GM23338 (cell line): ENCODE results near the gene DLEU7. TPM values are rescaled to one million over a fixed set of nuclear protein-coding genes. Genes with fewer than 3 reads are reported as not detected.

Experiments
- ATAC-seq: fragments of 200-7000 bp; cut with Tn5 transposase; 3 replicates; pipeline ENCODE4 v1.9.1; 2020
- DNase-seq: peaks from one replicate; pipeline ENCODE4 v3.0.0-alpha.2; 2015; ENCODE audit warnings: low spot score
- H2AFZ ChIP-seq: fragments of 200-600 bp; sonication (generic); 2 replicates; pipeline ENCODE4 v1.8.0; 2016; ENCODE audit warnings: antibody characterized with exemption, mild to moderate bottlenecking, moderate library complexity
- H3F3A ChIP-seq: fragments of 200-600 bp; sonication (generic); replicated peaks from 2 replicates; pipeline ENCODE4 v1.8.0; 2017; ENCODE audit warnings: antibody characterized with exemption, mixed run types, low read depth
- H3K27ac ChIP-seq: fragments of 200-600 bp; sonication (generic); 2 replicates; pipeline ENCODE4 v1.6.1; 2016; ENCODE audit warnings: low read depth
- H3K27me3 ChIP-seq: fragments of 200-600 bp; sonication (generic); 2 replicates; pipeline ENCODE4 v1.8.0; 2016; ENCODE audit warnings: mild to moderate bottlenecking, mixed run types, moderate library complexity; ENCODE audit not compliant: insufficient read depth
- H3K36me3 ChIP-seq: fragments of 200-600 bp; sonication (generic); 2 replicates; pipeline ENCODE4 v1.8.0; 2016; ENCODE audit warnings: mild to moderate bottlenecking; ENCODE audit not compliant: insufficient read depth
- H3K4me1 ChIP-seq: fragments of 200-600 bp; sonication (generic); 2 replicates; pipeline ENCODE4 v1.8.0; 2016; ENCODE audit warnings: mild to moderate bottlenecking, moderate library complexity; ENCODE audit not compliant: insufficient read depth
- H3K4me2 ChIP-seq: fragments of 200-600 bp; sonication (generic); 2 replicates; pipeline ENCODE4 v1.7.1; 2017; ENCODE audit warnings: mixed run types
- H3K4me3 ChIP-seq: fragments of 200-600 bp; sonication (generic); 2 replicates; pipeline ENCODE4 v1.6.1; 2016; ENCODE audit warnings: mixed run types
- H3K79me2 ChIP-seq: fragments of 200-600 bp; sonication (generic); replicated peaks from 2 replicates; pipeline ENCODE4 v1.8.0; 2017; ENCODE audit warnings: mild to moderate bottlenecking; ENCODE audit not compliant: insufficient read depth
- H3K9me2 ChIP-seq: fragments of 200-600 bp; sonication (generic); 2 replicates; pipeline ENCODE4 v1.8.0; 2017; ENCODE audit not compliant: insufficient read depth
- H4K20me1 ChIP-seq: fragments of 200-600 bp; sonication (generic); replicated peaks from 2 replicates; pipeline ENCODE4 v1.8.0; 2017; ENCODE audit warnings: mild to moderate bottlenecking; ENCODE audit not compliant: insufficient read depth
- H3K27ac Mint-ChIP-seq: 2 replicates; pipeline ENCODE4 v1.8.0; 2020; ENCODE audit warnings: inconsistent platforms, mild to moderate bottlenecking, moderate library complexity, mixed read lengths
- H3K27me3 Mint-ChIP-seq: 3 replicates; pipeline ENCODE4 v1.8.0; 2022; ENCODE audit warnings: low read depth, mild to moderate bottlenecking, moderate library complexity, mixed read lengths, inconsistent platforms; ENCODE audit not compliant: insufficient read depth, poor library complexity
- H3K36me3 Mint-ChIP-seq: 3 replicates; pipeline ENCODE4 v1.8.0; 2021; ENCODE audit warnings: low read depth, mild to moderate bottlenecking, inconsistent platforms, moderate library complexity, mixed read lengths
- H3K4me1 Mint-ChIP-seq: 3 replicates; pipeline ENCODE4 v1.8.0; 2020; ENCODE audit warnings: mild to moderate bottlenecking, inconsistent platforms, mixed read lengths
- H3K4me3 Mint-ChIP-seq: 3 replicates; pipeline ENCODE4 v1.8.0; 2021; ENCODE audit warnings: moderate library complexity, mild to moderate bottlenecking, inconsistent platforms, mixed read lengths
- H3K9me3 Mint-ChIP-seq: 3 replicates; pipeline ENCODE4 v1.8.0; 2020; ENCODE audit warnings: moderate library complexity, mild to moderate bottlenecking, inconsistent platforms, mixed read lengths
- CREB1 ChIP-seq: fragments of 250-450 bp; sonication (Bioruptor Pico); IDR thresholded peaks from 2 replicates; pipeline ENCODE4 v1.5.0; 2020; ENCODE audit warnings: low read depth, mild to moderate bottlenecking, moderate library complexity
- EZH2 ChIP-seq: fragments of 200-600 bp; sonication (generic); IDR thresholded peaks from one replicate; pipeline ENCODE4 v1.8.0; 2017; ENCODE audit warnings: antibody characterized with exemption, mild to moderate bottlenecking, low read depth; ENCODE audit not compliant: unreplicated experiment
- JUNB ChIP-seq: IDR thresholded peaks from one replicate; pipeline ENCODE4 v1.6.1; 2016; ENCODE audit warnings: antibody characterized with exemption; ENCODE audit not compliant: unreplicated experiment
- NANOG ChIP-seq: IDR thresholded peaks from 2 replicates; pipeline ENCODE4 v1.6.1; 2016; ENCODE audit warnings: antibody characterized with exemption, borderline replicate concordance
- POLR2AphosphoS5 ChIP-seq: IDR thresholded peaks from 2 replicates; pipeline ENCODE4 v1.6.1; 2016; ENCODE audit warnings: antibody characterized with exemption, low read depth
- STAT1 ChIP-seq: IDR thresholded peaks from one replicate; pipeline ENCODE4 v1.6.1; 2016; ENCODE audit warnings: antibody characterized with exemption; ENCODE audit not compliant: unreplicated experiment
- ZNF114 ChIP-seq: fragments of 250-450 bp; sonication (Bioruptor Pico); IDR thresholded peaks from 2 replicates; pipeline ENCODE4 v1.5.0; 2020; ENCODE audit warnings: mild to moderate bottlenecking, moderate library complexity
- ZNF331 ChIP-seq: fragments of 250-450 bp; sonication (Bioruptor Pico); IDR thresholded peaks from 2 replicates; pipeline ENCODE4 v1.5.0; 2020; ENCODE audit warnings: low read depth, mild to moderate bottlenecking, moderate library complexity
- ZNF462 ChIP-seq: fragments of 250-450 bp; sonication (Bioruptor Pico); IDR thresholded peaks from 2 replicates; pipeline ENCODE4 v1.5.0; 2020; ENCODE audit warnings: mild to moderate bottlenecking, moderate library complexity
- polyA plus RNA-seq: library from polyadenylated mRNA; unstranded; fragments of >200 nt; fragmentation: Nextera tagmentation; extraction: Ambion mirVana; gene quantifications from 2 replicates; pipeline ENCODE4 v1.2.1, GENCODE V29; 2016
- total RNA-seq: library from RNA; depleted of rRNA; stranded (reverse); fragments of >200 nt; shearing (Covaris generic); gene quantifications from 2 replicates; pipeline ENCODE4 v1.2.3, GENCODE V29; 2014
- TF ChIP-seq, protein P1 (sequence below), 2 experiments: fragments of 200-600 bp in 1 of 2; sonication (generic) in 1 of 2; conservative IDR thresholded peaks; 2 replicates each; pipeline versions ENCODE4 v1.5.1 to v1.6.1; 2016 to 2017; ENCODE audit warnings: antibody characterized with exemption in 2 of 2, low read depth in 2 of 2, mild to moderate bottlenecking in 2 of 2, moderate library complexity in 1 of 2
- TF ChIP-seq, protein P2 (sequence below): IDR thresholded peaks from one replicate; pipeline ENCODE4 v1.6.1; 2018; ENCODE audit warnings: antibody characterized with exemption; ENCODE audit not compliant: unreplicated experiment
- TF ChIP-seq, protein P3 (sequence below): IDR thresholded peaks from 2 replicates; pipeline ENCODE4 v1.6.1; 2016; ENCODE audit warnings: antibody characterized with exemption

Gene DLEU7
- total and polyA plus RNA-seq, 2 experiments from 2014 or later, result 8.7 to 11.6 TPM

- Mint-ChIP-seq H3K27ac (no peak overlapping the region), H3K27me3 (peaks cover 2% of the 10 kb centered on the region), H3K9me3 (no peaks in the 10 kb centered on the region; the same call in 2 of the 3 replicates), H3K4me1 (peaks cover 4% of the 10 kb centered on the region; the same call in 2 of the 3 replicates), H3K36me3 (no peaks in the 10 kb centered on the region), H3K4me3 (no peak overlapping the region)
- Histone ChIP-seq H3K4me2 (no peak overlapping the region), H3K9me2 (no peaks in the 10 kb centered on the region), H3F3A (no peaks in the 10 kb centered on the region), H3K27ac (no peak overlapping the region), H3K27me3 (no peaks in the 10 kb centered on the region), H2AFZ (no peak overlapping the region), H3K4me3 (no peak overlapping the region), H3K4me1 (no peaks in the 10 kb centered on the region), H3K36me3 (no peaks in the 10 kb centered on the region), H3K79me2 (no peaks in the 10 kb centered on the region), H4K20me1 (no peaks in the 10 kb centered on the region)
- no peak for ATAC-seq
- TF ChIP-seq, protein P1, sequence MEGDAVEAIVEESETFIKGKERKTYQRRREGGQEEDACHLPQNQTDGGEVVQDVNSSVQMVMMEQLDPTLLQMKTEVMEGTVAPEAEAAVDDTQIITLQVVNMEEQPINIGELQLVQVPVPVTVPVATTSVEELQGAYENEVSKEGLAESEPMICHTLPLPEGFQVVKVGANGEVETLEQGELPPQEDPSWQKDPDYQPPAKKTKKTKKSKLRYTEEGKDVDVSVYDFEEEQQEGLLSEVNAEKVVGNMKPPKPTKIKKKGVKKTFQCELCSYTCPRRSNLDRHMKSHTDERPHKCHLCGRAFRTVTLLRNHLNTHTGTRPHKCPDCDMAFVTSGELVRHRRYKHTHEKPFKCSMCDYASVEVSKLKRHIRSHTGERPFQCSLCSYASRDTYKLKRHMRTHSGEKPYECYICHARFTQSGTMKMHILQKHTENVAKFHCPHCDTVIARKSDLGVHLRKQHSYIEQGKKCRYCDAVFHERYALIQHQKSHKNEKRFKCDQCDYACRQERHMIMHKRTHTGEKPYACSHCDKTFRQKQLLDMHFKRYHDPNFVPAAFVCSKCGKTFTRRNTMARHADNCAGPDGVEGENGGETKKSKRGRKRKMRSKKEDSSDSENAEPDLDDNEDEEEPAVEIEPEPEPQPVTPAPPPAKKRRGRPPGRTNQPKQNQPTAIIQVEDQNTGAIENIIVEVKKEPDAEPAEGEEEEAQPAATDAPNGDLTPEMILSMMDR (conservative IDR thresholded peaks at IDR 0.05; ENCODE audit: low read depth in 2 of 2), result no peak
- TF ChIP-seq, protein P2, sequence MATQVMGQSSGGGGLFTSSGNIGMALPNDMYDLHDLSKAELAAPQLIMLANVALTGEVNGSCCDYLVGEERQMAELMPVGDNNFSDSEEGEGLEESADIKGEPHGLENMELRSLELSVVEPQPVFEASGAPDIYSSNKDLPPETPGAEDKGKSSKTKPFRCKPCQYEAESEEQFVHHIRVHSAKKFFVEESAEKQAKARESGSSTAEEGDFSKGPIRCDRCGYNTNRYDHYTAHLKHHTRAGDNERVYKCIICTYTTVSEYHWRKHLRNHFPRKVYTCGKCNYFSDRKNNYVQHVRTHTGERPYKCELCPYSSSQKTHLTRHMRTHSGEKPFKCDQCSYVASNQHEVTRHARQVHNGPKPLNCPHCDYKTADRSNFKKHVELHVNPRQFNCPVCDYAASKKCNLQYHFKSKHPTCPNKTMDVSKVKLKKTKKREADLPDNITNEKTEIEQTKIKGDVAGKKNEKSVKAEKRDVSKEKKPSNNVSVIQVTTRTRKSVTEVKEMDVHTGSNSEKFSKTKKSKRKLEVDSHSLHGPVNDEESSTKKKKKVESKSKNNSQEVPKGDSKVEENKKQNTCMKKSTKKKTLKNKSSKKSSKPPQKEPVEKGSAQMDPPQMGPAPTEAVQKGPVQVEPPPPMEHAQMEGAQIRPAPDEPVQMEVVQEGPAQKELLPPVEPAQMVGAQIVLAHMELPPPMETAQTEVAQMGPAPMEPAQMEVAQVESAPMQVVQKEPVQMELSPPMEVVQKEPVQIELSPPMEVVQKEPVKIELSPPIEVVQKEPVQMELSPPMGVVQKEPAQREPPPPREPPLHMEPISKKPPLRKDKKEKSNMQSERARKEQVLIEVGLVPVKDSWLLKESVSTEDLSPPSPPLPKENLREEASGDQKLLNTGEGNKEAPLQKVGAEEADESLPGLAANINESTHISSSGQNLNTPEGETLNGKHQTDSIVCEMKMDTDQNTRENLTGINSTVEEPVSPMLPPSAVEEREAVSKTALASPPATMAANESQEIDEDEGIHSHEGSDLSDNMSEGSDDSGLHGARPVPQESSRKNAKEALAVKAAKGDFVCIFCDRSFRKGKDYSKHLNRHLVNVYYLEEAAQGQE, result no peak
- TF ChIP-seq JUNB (no peak), STAT1 (no peak), ZNF114 (CRISPR knock-in tag) (no peak), POLR2AphosphoS5 (no peak), EZH2 (no peak), NANOG (no peak), CREB1 (no peak), ZNF462 (CRISPR knock-in tag) (no peak), ZNF331 (CRISPR knock-in tag) (no peak)
- TF ChIP-seq, protein P3, sequence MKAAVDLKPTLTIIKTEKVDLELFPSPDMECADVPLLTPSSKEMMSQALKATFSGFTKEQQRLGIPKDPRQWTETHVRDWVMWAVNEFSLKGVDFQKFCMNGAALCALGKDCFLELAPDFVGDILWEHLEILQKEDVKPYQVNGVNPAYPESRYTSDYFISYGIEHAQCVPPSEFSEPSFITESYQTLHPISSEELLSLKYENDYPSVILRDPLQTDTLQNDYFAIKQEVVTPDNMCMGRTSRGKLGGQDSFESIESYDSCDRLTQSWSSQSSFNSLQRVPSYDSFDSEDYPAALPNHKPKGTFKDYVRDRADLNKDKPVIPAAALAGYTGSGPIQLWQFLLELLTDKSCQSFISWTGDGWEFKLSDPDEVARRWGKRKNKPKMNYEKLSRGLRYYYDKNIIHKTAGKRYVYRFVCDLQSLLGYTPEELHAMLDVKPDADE, result no peak
- no peak for DNase-seq
Measured at GRCh38 chr13:50850445-50850844, 7.0 kb upstream of the DLEU7 start.
